ENCODE results near the gene ANKRD10.

ANKRD10 gene

GRCh38 chr13:110830800-110831371 is 84.0 kb downstream of the ANKRD10 start:
- no peak for DNase-seq (ENCODE audit: low read depth)

- DNase-seq (ENCODE audit: low read depth): no peak
Observed at GRCh38 chr13:110830331-110830730, 84.5 kb downstream of the ANKRD10 start.

DNA sequence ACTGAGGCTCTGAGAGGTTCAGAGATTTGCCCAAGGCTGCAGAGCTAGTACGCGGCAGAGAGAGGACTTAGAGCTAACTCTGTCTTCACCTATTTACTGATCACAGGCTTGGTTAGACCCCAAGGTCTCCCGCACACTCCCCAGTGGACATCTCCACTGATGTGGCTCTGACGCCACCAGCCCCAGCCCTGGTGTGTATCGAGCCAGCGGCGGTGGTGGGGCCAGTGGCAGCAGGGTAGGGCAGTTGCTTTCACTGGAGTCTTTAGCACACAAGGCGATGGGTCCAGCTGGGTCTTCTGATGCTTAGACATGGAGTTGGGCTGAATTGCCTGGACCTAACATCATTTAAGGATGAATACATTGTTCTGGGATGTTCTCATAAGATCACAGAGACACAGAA is 85.4 kb downstream of the ANKRD10 start:
- DNase-seq (ENCODE audit: low read depth): no peak

DNA sequence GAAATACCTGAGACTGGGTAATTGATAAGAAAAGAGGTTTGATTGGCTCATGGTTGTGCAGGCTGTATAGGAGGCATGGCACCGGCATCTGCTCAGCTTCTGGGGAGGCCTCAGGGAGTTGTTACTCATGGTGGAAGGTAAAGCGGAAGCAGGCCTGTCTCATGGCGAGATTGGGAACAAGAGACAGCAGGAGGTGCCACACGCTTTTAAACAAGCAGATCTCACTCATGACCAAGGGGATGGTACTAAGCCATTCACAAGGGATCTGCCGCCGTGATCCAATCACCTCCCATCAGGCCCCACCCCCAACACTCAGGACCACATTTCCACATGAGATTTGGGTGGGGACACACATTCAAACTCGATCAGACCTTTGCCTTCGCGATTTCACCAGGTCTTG is 86.2 kb downstream of the ANKRD10 start:
- DNase-seq (ENCODE audit: low read depth): no peak

Measured in stimulated activated CD8-positive, alpha-beta memory T cell treated with anti-CD3 and anti-CD28 coated beads, Interleukin-12 subunit alpha, Interleukin-12 subunit beta, amount 100 ng/mL, for 1 hour (primary cell).